SIG-M5 treated with dmso at 0.1 percent for 504 hours (cell line): ENCODE results near the gene TRIM52.

Source experiments
- DNase-seq: peaks from one replicate; lab custom pipeline; 2025; ENCODE audit not compliant: unreplicated experiment; lab: John Stamatoyannopoulos, UW

Gene TRIM52

DNA sequence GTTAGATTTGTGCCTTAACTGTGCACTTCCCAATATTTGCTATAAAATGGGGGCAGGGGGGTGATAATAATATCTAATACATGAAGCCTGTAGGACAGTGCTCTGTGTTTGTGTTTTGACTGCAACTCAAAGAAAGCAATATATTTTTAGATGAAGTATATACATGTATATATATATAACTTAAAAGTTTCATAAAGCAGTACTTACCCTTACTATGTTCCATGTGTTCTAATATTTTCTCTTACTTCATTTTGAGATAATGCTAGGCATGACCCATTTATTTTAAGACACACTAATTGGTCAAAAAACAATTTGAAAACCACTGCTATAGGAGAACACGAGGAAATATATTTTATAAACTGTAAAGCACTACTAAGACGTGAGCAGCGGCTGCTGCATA lies 2.4 kb downstream of the TRIM52 start:
- no peak for DNase-seq

- no peak for DNase-seq
These were observed 4.9 kb downstream of the TRIM52 start for GRCh38 chr5:181255836-181256578.

DNA sequence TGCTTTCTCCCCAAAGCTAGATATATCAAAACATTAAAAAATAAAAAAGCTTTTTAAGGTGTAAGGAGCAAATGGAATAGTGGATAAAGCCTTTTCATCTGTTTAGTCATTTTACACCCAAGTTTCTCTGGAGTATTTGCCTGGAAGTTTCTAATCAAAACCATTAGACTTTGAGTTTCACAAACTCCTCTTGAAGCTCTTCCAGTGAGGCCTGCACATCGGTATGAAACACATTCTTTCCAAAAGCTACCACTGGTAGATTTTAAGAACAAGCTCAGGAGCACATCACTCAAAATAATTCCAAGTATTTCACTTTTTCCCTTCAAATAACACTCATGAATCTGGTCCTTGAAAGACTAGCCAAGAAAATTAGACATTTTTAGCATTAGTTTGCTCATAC lies 5.7 kb downstream of the TRIM52 start:
- DNase-seq = no peak

- no peak for DNase-seq
These were observed 12.7 kb downstream of the TRIM52 start for GRCh38 chr5:181248277-181248676.

DNA sequence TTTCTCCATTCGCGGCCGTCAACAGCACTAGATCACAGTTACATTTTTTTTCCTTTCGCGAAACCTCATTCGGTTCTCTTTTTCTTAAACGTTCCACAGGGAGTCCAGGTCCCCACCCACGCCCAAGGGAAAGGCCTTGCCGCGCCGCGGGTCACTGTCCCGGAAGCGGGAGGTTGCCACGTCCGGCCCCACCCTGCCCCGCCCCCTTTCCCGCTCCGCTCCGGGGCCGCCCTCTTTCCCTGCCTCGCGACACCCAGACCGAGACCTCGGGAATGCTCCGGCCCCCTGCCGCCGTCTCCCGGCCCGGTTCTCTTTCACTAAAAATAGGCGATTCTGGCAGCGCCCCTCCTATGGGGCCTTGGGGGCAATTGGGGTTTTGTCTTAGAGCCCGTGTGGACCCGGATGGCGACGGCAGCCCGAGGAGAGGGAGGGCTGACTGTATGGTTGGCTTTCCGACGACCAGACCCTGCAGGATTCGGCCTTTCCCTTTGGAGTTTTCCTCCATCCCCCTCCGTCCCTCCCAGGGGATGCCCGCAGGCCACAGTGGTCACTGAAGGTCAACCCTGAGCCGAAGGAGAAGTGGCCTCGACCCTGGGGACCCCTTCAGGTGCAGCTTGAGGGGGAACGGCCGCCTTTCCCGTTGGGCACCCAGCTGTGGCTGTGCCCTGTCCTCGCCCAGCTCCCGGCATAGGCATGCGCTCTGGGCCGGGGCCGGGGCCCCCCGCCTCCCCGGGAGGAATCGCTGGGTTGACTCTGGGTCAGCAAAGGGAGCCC lies 14.5 kb downstream of the TRIM52 start:
- DNase-seq = no peak

- no peak for DNase-seq
These were observed 15.3 kb downstream of the TRIM52 start for GRCh38 chr5:181245427-181246275.

GRCh38 chr5:181243564-181244343 lies 17.2 kb downstream of the TRIM52 start, which contains the start of gene RACK1:
Gene RACK1, minus strand, starts transcription at chr5:181243906. Its CDS starts 106 bp downstream, at chr5:181243800.
- DNase-seq = no peak

GRCh38 chr5:181243018-181243563 lies 17.9 kb downstream of the TRIM52 start:
- no peak for DNase-seq

DNA sequence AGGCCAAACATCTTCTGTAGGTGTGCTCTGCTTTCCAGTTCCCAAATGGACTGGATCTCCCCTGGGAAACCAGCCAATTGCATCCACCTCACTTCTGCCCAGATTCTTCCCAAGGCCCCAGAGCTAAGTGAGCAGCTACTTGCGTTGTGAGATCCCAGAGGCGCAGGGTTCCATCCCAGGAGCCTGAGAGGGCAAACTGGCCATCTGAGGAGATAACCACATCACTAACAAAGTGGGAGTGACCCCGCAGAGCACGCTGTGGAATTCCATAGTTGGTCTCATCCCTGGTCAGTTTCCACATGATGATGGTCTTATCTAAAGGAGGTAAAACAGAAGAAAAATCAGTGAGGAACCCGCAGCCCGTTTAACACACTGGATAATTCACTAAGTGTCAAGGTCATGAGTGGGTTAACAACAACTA lies 18.9 kb downstream of the TRIM52 start:
- no peak for DNase-seq

DNA sequence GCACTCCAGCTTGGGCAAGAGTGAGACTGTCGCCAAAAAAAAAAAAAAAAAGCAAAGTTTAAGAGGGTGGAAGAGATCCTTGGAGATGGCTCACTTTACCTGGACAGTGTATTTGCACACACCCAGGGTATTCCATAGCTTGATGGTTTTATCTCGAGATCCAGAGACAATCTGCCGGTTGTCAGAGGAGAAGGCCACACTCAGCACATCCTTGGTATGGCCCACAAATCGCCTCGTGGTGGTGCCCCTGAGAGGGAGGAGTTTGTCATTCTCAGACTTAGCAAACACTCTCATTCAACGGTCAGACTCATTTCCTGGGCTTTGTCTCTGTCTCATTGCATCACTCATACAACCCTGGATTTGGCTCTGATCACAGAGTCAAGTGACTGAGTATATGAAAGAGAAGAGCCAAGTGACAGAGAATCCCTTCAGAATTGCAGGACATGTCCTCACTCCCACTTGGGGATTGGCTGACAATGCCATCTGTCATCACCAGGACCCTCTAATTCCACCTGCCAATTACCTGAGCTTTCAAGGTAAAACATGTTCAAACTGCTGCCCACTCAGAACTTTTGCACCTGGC lies 19.5 kb downstream of the TRIM52 start:
- DNase-seq = no peak

DNA sequence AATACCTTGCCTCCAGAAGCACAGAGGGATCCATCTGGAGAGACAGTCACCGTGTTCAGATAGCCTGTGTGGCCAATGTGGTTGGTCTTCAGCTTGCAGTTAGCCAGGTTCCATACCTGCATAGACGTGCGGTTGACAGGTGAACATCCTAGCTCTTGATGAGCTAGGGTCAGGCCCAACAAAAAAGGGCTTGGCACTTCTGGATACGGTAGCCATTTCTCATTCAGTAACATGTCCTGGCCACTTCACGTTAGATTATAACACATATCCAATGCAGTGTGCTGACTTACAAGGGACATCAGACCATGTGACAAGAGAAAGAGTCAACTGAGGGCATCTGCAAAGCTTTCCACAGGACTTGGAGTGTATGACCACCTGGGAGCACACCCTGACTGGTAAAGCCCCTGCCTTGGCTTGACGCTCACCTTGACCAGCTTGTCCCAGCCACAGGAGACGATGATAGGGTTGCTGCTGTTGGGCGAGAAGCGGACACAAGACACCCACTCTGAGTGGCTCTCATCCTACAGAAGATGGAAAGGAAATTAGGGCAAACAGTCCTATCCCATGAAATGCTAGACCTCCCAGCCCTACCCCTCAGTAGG lies 21.8 kb downstream of the TRIM52 start:
- no peak for DNase-seq

GRCh38 chr5:181237729-181238385 lies 23.1 kb downstream of the TRIM52 start:
- DNase-seq = no peak

DNA sequence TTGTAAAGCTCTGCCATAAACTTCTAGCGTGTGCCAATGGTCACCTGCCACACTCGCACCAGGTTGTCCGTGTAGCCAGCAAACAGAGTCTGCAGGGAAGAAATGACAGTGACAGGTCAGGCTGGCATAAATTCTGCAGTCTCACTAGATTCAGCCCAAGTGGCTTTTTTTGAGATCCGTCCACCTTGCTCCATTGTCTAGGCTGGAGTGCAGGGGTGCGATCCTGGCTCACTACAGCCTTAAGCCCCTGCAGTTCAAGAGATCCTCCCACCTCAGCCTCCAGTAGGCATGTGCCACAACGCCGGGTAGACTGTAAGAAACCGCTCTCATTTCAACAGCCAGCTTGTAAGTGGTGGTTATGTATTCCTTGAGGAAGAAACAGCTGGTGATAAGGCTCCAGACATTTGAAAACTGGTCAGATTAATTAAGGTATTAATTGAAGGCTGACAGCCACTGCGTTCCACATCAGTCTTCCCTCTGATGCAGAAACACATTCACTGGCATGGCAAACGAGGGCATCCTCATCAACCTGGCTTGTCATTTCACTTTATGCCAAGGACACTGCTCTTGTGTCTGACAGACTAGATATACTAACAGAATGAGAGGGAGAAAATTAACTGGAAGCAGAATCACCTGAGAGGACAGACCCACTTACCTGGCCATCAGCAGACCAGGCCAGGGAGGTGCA lies 23.8 kb downstream of the TRIM52 start:
- no peak for DNase-seq

DNA sequence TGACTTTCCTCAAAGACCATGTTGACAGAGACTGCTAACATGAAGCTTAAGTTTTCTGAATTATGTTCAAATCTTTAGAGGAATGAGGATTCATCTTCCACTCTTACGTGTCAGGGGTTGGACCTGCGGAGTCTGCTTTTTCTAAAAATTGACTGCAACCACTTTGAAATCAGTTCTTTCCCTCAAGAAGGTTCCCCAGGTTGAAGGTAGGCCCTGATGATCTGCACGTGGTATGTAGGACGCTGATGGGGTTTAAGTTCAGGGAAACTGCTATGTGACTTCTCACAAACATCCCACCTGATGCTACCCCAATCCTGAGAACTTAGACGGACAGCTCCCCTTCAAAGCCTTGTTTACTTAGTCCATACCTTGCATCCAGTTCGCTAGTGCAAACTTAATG lies 24.5 kb downstream of the TRIM52 start:
- DNase-seq = no peak

DNA sequence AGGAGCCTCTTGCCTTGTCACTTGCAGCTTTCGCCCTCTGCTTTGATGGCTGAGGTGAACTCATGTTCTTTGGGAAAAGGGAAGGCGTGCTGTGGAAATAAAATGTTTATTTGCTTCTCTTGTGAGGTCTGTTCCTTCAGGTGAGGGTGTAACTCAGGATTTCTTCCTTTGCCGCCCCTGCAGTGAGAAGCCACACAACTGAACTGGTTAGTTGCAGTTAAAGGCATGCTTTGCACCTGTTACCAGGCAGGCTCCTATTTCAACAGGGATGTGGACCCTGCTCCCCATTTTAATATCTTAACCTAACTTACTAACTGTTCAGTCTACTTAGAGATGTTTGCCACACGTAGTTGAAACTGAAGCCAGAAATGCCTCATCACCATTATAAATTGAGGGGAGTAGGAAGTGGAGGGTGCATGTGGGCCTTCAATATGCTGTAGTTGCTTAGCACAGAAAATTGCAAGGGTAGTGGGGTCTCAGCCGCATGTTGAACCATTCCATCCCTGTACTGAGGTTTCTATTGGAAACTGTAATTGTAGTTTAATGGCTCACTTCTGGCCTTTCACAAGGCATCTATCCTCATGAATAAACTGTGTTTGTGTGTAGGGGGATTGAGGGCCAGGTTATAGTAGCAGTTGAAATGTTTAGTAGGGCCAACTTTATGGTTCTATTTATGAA lies 25.1 kb downstream of the TRIM52 start:
- no peak for DNase-seq

- no peak for DNase-seq
These were observed 25.6 kb downstream of the TRIM52 start for GRCh38 chr5:181235323-181235688.

DNA sequence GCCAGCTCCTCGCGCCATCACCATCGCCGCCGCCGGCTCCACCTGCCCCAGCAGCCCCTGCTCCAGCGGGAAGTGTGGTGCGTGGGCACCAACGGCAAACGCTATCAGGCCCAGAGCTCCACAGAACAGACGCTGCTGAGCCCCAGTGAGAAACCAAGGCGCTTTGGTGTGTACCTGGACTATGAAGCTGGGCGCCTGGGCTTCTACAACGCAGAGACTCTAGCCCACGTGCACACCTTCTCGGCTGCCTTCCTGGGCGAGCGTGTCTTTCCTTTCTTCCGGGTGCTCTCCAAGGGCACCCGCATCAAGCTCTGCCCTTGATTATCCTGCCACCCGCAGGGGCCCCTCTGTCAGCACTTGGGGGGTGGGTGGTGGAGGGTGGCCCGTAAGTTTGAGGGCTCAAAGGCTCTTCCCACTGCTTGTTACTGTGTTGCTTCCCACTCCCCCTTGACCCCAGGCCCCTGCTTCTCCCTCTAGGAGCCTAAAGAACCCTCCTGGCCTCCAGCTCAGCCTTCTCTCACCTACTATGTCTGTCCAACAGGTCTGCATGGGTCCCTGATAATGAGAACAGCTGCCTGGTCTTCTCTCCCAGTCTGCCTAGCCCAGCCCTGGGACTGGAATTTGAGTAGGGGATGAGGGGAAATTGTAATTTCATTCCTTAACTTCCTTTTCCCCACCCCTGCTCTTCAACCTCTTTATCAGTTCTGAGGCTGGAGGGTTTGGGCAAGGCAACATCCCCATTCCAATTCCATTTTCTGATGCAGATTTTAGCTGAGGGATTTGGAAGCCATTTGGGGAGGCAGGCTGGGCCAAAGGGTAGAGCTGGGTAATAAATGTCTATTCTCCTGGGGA lies 26.3 kb downstream of the TRIM52 start:
- DNase-seq = no peak
